Astrocyte of the spinal cord (primary cell): ENCODE measurements around the gene GRIK1.
A peak's percentile ranks its signal among the peaks of the same experiment; 100 is the strongest.

Source experiments
- DNase-seq: peaks from one replicate; pipeline ENCODE4 v3.0.0; 2011; ENCODE audit warnings: low read depth, low spot score
- H3K4me3 ChIP-seq: 2 replicates; pipeline ENCODE4 v1.5.1; 2011; ENCODE audit warnings: low read depth, mild to moderate bottlenecking, low read length, moderate library complexity
- CTCF ChIP-seq: IDR thresholded peaks from 2 replicates; pipeline ENCODE4 v1.5.1; 2012; ENCODE audit warnings: low read depth, mild to moderate bottlenecking, low read length, inconsistent platforms
- in situ Hi-C: cut with HindIII; loops from 2 replicates; pipeline ENCODE4 v1.10.0; 2017; ENCODE audit warnings: low sequenced_read_pairs

The GRIK1 gene

DNA sequence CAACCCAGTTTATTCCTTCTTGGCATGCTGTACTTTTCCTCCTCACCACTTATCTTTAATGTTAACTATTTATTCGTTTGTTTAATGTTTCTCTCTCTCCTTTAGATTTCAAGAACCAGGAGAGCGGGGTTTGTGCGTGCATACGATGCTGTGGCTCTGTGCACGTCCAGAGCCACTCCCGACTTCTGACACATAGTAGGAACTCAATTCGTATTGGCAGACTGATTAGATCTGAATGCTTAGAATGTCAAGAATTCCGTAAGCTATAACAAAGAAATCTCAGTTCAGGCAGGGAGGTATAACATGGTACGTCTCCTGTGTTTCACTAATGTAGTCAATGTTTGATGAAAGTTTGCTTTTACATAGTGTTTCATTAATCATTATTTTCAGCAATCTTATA lies 7.3 kb upstream of the GRIK1 start:
- no peak for TF ChIP-seq CTCF
- DNase-seq, result no peak
- in situ Hi-C loops, result no loop called here
- no peak overlapping the region for H3K4me3 ChIP-seq

- in situ Hi-C loops, result no loop called here
- H3K4me3 ChIP-seq, result no peak overlapping the region
- DNase-seq, result no peak
- no peak for TF ChIP-seq CTCF
Observed at GRCh38 chr21:29943885-29944284, 4.1 kb upstream of the GRIK1 start.

GRCh38 chr21:29942034-29942433 lies 2.2 kb upstream of the GRIK1 start:
- TF ChIP-seq CTCF, result no peak
- no peak overlapping the region for H3K4me3 ChIP-seq
- in situ Hi-C loops, result no loop called here
- no peak for DNase-seq

DNA sequence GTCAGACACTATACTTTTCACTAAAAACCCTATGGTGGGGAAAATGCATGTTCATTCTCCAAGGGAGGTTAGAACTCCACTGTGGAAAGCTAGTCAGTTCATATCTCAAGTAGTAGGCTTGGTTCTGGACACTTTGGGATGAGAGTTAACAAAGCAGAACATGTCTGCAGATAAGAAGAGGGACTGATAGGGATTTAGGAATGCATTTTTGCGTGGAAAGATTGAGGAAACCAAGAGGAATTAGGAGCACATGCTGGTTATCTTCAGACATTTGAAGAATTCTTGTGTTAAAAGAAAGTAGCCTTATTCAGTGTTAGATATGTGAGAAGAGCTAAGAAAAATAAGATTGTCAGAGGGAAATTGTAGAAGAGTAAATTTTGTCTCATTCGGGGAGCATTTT lies 1.2 kb upstream of the GRIK1 start:
- no peak for DNase-seq
- in situ Hi-C loops, result no loop called here
- no peak overlapping the region for H3K4me3 ChIP-seq
- no peak for TF ChIP-seq CTCF

DNA sequence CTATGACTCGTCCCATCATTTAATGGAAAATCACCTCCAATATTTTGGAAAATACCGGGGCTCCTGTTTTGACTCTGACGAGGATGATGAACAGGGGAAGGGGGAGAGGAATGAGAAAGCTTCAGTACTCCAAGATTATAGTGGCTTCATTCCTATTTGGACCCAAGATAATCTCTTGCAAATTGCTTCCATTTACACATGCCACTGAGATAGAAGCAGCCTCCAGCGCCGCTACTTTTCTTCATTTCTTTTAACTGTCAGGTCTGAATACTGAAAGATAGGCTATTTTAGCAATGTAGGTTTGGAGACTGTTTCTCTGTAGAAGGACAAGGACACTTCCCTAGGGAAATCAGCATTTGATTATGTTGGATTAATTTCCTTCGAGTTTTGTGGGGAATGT lies 565 bp upstream of the GRIK1 start:
- TF ChIP-seq CTCF, result no peak
- no peak overlapping the region for H3K4me3 ChIP-seq
- no peak for DNase-seq
- in situ Hi-C loops, result no loop called here

GRCh38 chr21:29939104-29939923 lies 482 bp downstream of the GRIK1 start:
- peak; percentile 9 for DNase-seq
- no peak for TF ChIP-seq CTCF
- peak overlapping the region; percentile 35 for H3K4me3 ChIP-seq
- in situ Hi-C loops, result no loop called here

DNA sequence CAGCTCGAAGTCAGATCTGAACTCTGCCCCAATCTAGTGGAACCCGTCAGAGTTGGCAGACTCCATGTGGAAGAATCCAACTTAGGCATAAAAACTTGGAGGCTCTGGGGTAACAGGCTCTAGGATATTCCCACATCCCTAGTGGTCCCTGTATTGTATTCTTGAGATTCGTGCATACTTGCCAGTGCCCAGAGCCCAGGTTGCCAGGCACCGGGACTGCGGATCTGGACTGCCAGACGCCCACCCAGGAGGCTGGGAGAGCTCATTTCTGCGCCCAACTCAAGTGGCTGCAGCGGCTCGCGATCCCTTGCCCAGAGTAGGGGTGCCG lies 1.1 kb downstream of the GRIK1 start:
- in situ Hi-C loops, result no loop called here
- H3K4me3 ChIP-seq, result peak overlapping the region; percentile 35
- DNase-seq, result no peak
- TF ChIP-seq CTCF, result no peak
